SK-MEL-5 (cell line): ENCODE data around the gene TGIF1. TPM values are rescaled to one million over a fixed set of nuclear protein-coding genes. Genes with fewer than 3 reads are reported as not detected.

Experiments used
- DNase-seq: peaks from one replicate; pipeline ENCODE4 v3.0.0-alpha.2; 2016; ENCODE audit warnings: low read depth, low spot score
- in situ Hi-C: cut with HindIII; loops from 2 replicates; pipeline ENCODE4 v1.10.0; 2016; ENCODE audit warnings: low sequenced_read_pairs, high pct_unique_total_duplicates, low pct_unique_long_range_greater_than_20kb
- total RNA-seq: library from RNA; depleted of rRNA; stranded (reverse); fragments of >200 nt; shearing (Covaris generic); gene quantifications from 2 replicates; pipeline ENCODE4 v1.2.3, GENCODE V29; 2014; rRNA removed

TGIF1 gene
- total RNA-seq, 1 experiment from 2014 or later: 210 TPM

DNA sequence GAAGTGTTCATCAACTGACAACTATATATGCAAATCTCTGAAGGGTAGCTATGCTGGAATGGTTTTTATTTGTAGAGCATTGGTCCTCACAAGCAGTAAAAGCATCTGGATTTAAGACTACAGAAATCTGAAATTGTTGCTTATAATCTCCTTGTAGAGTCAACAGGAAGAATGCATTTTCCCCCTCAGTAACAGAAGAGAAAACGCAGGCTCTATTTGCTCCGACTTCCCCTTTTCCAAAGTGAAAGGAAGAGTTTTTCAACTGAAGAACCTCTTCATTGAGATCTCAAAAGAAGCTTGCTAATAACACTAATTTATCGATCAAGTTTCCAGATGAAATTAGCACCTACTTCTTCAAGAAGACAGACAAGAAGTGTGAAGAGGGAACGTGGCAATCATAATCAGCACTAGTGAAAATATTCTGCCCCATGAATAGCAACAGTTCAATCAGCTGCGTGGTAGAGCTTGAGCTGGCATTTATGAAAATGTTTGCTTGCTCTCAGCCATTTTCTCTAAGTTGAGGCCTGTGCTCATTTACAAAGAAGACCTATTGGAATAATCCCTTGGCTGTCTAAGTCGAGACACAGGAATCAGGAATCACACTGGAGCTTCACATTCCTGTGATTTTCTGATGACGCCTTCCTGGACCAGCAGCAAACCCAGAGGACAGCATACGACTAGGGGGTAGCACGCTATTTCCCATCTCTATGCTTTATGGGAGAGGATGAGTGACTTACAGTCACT lies 43.7 kb downstream of the TGIF1 start:
- peak; percentile 62 for DNase-seq
- in situ Hi-C loops: no loop called here

DNA sequence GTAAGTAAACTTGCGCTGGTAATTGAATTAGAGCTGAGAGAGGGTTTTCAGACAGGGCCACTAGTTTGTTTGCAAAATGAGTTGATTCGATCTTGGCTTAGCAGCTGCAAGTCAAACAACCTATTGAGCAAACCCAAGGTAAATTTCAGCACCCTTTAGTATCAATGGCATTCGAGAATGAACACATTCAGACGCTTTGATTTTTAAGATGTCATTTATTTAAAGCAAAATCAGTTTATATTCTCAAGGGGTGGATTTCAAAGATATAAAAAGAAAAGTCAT lies 44.2 kb downstream of the TGIF1 start:
- DNase-seq: no peak
- in situ Hi-C loops: no loop called here

DNA sequence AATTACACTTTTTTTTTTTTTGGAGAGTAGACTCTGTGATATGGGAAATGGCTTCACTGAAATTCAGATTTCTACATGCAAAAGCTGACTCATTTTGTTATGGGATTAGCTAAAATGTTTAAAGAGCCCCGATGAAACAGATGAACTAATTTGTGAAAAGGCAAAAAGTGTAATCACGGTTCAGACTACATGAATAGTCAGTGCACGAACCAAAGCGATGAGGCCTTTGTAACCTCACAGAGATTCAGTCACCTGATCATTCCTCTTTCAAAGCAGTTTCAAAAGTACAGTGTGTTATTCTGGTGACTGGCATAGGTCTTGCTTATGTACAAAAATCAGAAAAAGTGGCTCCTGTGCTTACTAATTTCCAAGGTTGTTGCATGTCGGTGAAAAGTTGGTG lies 44.6 kb downstream of the TGIF1 start:
- in situ Hi-C loops: no loop called here
- DNase-seq: no peak

GRCh38 chr18:3495691-3496430 lies 45.9 kb downstream of the TGIF1 start:
- peak; percentile 16 for DNase-seq
- in situ Hi-C loops: no loop called here

GRCh38 chr18:3498698-3499471 lies 48.9 kb downstream of the TGIF1 start:
- in situ Hi-C loops: no loop called here
- no peak for DNase-seq

DNA sequence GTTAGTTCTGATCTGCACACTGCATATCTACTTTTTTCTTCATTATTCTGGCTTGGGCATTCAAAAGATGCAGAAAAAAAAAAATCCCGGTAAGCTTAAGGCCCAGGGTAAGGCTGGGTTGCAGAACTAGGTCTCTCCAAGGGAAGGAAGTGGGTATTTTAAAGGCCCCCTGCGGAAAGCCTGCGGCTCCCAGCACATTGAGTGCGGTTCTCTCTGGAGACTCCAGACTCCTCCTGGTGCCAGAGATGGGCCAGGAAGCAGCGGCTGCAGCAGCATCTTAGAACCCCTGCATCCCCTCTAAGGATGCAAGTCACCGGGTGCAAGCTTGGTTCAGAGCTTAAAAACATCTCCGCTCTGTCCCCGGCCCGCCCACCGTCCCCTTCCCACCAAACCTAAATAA lies 49.5 kb downstream of the TGIF1 start:
- DNase-seq: no peak
- in situ Hi-C loops: no loop called here

- no peak for DNase-seq
- in situ Hi-C loops: no loop called here
Observed at GRCh38 chr18:3500016-3500415, 50.0 kb downstream of the TGIF1 start.

- DNase-seq: no peak
- in situ Hi-C loops: no loop called here
Observed at GRCh38 chr18:3502650-3503049, 52.7 kb downstream of the TGIF1 start.

GRCh38 chr18:3504637-3505036 lies 54.7 kb downstream of the TGIF1 start:
- in situ Hi-C loops: no loop called here

GRCh38 chr18:3508576-3509549 lies 58.9 kb downstream of the TGIF1 start:
- no peak for DNase-seq
- in situ Hi-C loops: no loop called here

More at GRCh38 chr18:3504637-3505036, 54.7 kb downstream of the TGIF1 start:
- DNase-seq: no peak

Other genes starting within 250 kb of the TGIF1 start
- gene MYOM1, start 230.2 kb upstream of the TGIF1 start, total RNA-seq: 0.26 and 0.72 TPM in 2 replicates
- gene MYL12A, start 202.4 kb upstream of the TGIF1 start, total RNA-seq: 528 and 560 TPM in 2 replicates
- 315 and 343 TPM in 2 replicates for gene MYL12B, start 188.0 kb upstream of the TGIF1 start, total RNA-seq